ENCODE data around the gene METAP2. TPM values are rescaled to one million over a fixed set of nuclear protein-coding genes. Genes with fewer than 3 reads are reported as not detected.
"Not testable (repeated sequence)": the region's sequence is repeated elsewhere in the genome, so short reads cannot be mapped to it uniquely, and the experiment has no call there.

METAP2 gene
- total RNA-seq, 2 donors from 2014 or later = 49.5 to 53.8 TPM

DNA sequence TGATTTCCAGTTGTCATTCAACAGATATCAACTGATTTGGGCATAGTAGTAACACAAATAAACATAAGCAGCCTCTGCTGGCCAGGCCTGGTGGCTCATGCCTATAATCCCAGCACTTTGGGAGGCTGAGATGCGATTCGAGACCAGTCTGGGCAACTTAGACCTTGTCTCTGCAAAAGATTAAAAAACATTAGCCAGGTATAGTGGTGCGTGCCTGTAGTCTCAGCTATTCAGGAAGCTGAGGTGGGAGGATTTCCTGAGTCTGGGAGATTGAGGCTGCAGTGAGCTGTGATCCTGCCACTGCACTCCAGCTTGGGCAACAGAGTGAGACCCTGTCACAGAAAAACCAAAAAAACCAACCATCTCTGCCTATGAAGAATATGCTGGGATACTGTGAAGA, 7.1 kb downstream of the METAP2 start:
- H3K27me3 ChIP-seq = no peaks in the 10 kb centered on the region
- intact Hi-C loops (cut with DNase I) = no loop called here
- DNase-seq = no peak
- H3K9ac ChIP-seq (ENCODE audit: low read depth in 2 of 2, low read length in 2 of 2) = no peak overlapping the region
- H3K4me3 ChIP-seq = no peak overlapping the region
- no peak overlapping the region for H3K27ac ChIP-seq
- no peaks in the 10 kb centered on the region for H3K4me1 ChIP-seq
- no peaks in the 10 kb centered on the region for H3K36me3 ChIP-seq
- no peaks in the 10 kb centered on the region for H3K9me3 ChIP-seq
- TF ChIP-seq, protein P1, sequence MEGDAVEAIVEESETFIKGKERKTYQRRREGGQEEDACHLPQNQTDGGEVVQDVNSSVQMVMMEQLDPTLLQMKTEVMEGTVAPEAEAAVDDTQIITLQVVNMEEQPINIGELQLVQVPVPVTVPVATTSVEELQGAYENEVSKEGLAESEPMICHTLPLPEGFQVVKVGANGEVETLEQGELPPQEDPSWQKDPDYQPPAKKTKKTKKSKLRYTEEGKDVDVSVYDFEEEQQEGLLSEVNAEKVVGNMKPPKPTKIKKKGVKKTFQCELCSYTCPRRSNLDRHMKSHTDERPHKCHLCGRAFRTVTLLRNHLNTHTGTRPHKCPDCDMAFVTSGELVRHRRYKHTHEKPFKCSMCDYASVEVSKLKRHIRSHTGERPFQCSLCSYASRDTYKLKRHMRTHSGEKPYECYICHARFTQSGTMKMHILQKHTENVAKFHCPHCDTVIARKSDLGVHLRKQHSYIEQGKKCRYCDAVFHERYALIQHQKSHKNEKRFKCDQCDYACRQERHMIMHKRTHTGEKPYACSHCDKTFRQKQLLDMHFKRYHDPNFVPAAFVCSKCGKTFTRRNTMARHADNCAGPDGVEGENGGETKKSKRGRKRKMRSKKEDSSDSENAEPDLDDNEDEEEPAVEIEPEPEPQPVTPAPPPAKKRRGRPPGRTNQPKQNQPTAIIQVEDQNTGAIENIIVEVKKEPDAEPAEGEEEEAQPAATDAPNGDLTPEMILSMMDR (IDR thresholded peaks at IDR 0.05) = no peak

- Histone ChIP-seq H3K4me1 (no peaks in the 10 kb centered on the region), H3K4me3 (no peak overlapping the region), H3K36me3 (no peaks in the 10 kb centered on the region), H3K27ac (no peak overlapping the region), H3K9ac (ENCODE audit: low read depth in 2 of 2, low read length in 2 of 2) (no peak overlapping the region), H3K27me3 (no peaks in the 10 kb centered on the region), H3K9me3 (no peaks in the 10 kb centered on the region)
- intact Hi-C loops (cut with DNase I) = no loop called here
- TF ChIP-seq, protein P1 (IDR thresholded peaks at IDR 0.05) = no peak
- DNase-seq = no peak
These were observed 7.9 kb downstream of the METAP2 start for GRCh38 chr12:95481888-95482287.

DNA sequence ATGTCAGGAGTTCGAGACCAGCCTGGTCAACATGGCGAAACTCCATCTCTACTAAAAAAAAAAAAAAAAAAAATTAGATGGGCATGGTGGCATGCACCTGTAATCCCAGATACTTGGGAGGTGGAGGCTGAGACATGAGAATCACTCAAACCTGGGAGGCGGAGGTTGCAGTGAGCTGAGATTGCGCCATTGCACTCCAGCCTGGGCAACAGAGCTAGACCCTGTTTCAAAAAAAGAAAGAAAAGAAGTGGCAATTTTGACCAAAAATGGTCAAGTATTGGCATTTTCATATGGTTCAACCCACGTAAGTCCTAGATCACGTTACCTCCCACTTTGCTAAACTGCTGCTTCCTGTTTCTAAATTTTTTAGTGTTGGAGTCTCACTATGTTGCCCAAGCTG, 8.6 kb downstream of the METAP2 start:
- H3K27me3 ChIP-seq; intact Hi-C loops (cut with DNase I); H3K36me3 ChIP-seq; H3K4me1 ChIP-seq; H3K27ac ChIP-seq; H3K4me3 ChIP-seq; H3K9me3 ChIP-seq; DNase-seq; H3K9ac ChIP-seq (ENCODE audit: low read depth in 2 of 2, low read length in 2 of 2): not testable (repeated sequence)

DNA sequence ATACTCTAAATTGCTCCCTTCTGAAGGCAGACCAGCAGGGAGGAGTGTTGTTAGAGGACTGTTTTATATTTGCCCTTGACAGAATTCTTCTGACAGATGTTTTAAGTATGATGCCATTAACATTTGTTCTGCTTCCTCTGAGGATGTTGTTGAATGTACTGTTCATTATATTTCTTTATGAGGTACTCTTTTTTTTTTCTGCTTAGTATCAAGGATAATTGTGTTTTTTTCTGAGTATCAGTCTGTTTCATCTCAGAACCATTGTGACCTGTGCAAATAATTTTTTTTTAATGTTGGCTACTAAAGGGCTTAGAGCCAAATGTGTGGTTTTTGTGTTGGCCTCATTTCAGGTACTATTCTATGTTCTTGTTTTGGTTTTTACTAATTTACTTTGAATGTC, 10.6 kb downstream of the METAP2 start:
- intact Hi-C loops (cut with DNase I) = no loop called here
- H3K4me1 ChIP-seq = no peaks in the 10 kb centered on the region
- no peak overlapping the region for H3K27ac ChIP-seq
- no peaks in the 10 kb centered on the region for H3K27me3 ChIP-seq
- TF ChIP-seq, protein P1 (IDR thresholded peaks at IDR 0.05) = no peak
- H3K36me3 ChIP-seq = no peaks in the 10 kb centered on the region
- no peak overlapping the region for H3K9ac ChIP-seq (ENCODE audit: low read depth in 2 of 2, low read length in 2 of 2)
- no peak for DNase-seq
- no peaks in the 10 kb centered on the region for H3K9me3 ChIP-seq
- no peak overlapping the region for H3K4me3 ChIP-seq

- Histone ChIP-seq H3K27ac (no peak overlapping the region), H3K4me1 (no peaks in the 10 kb centered on the region), H3K36me3 (no peaks in the 10 kb centered on the region), H3K9me3 (no peaks in the 10 kb centered on the region), H3K27me3 (no peaks in the 10 kb centered on the region), H3K4me3 (no peak overlapping the region), H3K9ac (ENCODE audit: low read depth in 2 of 2, low read length in 2 of 2) (no peak overlapping the region)
- TF ChIP-seq, protein P1 (IDR thresholded peaks at IDR 0.05) = no peak
- no peak for DNase-seq
- intact Hi-C loops (cut with DNase I) = no loop called here
These were observed 13.1 kb downstream of the METAP2 start for GRCh38 chr12:95487024-95487423.

GRCh38 chr12:95492462-95492861, 18.5 kb downstream of the METAP2 start:
- no peak overlapping the region for H3K4me3 ChIP-seq
- no peak for DNase-seq
- intact Hi-C loops (cut with DNase I) = no loop called here
- no peak overlapping the region for H3K9ac ChIP-seq (ENCODE audit: low read depth in 2 of 2, low read length in 2 of 2)
- no peaks in the 10 kb centered on the region for H3K27me3 ChIP-seq
- H3K27ac ChIP-seq = no peak overlapping the region
- peaks cover 4% of the 10 kb centered on the region for H3K36me3 ChIP-seq
- TF ChIP-seq, protein P1 (IDR thresholded peaks at IDR 0.05) = no peak
- no peaks in the 10 kb centered on the region for H3K4me1 ChIP-seq
- no peaks in the 10 kb centered on the region for H3K9me3 ChIP-seq

Data from colonic mucosa (tissue), 4 donors.